HG03066 (cell line): ENCODE results near the gene UPF3A.

Experiments
- ATAC-seq: cut with Tn5 transposase; IDR thresholded peaks from one replicate; pipeline ENCODE4 v1.9.1; 2021; ENCODE audit warnings: low read depth; ENCODE audit not compliant: unreplicated experiment

UPF3A gene

DNA sequence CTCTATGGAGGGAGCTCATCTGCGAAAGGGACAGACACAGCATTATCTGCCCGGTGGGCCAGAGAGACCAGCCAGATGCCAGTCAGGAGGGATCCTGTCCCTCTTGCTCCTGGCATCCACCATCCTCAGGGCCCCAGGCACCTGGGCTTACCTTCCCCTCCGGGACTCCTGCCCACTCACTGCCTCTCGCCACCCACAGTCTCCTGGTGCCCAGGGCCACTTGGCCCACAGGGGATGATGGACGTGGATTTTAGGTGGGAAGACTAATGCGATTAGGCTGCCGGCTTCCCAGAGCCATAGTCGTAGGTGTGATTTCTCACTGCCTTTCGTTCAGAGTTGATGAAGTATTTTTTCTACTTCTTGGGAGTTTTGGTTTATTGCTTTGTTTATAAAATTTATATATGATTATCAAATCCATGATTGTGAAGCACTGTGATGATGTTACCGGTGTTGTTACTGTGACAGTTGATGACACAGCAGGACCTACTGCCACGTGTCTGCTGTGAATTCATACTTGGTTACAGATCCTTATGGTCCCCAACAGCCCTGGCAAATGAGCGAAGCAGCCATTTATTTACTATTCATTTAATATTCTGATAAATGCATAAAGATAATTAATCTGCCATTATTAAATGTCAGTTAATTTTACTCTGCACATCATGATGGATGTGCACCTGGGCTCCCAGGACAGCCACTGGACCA, 18.4 kb downstream of the UPF3A start:
- no peak for ATAC-seq

DNA sequence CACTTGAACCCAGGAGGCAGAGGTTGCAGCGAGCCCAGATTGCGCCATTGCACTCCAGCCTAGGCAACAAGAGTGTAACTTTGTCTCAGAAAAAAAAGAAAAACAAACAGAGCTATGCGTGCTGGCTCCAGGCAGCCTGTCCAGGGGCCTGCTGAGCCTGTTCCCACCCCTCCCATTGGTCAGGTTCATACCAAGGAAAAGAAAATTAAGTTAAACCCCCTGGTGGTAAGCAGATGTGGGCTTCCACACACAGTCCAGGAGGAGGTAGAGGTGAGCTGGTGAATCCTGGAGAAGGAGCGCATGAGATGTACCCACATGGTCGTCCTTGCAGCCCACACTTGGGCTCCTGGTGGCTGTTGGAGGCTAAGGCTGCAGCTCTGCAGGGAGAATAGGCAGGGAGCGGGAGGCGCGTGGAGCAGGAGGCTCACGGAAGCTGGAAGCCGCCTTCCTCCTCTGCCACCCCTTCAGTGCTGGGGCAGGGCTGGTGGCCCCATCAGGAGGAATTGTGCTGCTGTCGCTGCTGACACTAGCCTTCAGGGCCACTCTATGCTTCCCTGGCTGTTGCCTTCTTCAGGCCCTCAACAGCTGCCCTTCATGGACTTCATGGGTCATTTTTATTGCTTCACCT, 22.4 kb downstream of the UPF3A start:
- no peak for ATAC-seq

DNA sequence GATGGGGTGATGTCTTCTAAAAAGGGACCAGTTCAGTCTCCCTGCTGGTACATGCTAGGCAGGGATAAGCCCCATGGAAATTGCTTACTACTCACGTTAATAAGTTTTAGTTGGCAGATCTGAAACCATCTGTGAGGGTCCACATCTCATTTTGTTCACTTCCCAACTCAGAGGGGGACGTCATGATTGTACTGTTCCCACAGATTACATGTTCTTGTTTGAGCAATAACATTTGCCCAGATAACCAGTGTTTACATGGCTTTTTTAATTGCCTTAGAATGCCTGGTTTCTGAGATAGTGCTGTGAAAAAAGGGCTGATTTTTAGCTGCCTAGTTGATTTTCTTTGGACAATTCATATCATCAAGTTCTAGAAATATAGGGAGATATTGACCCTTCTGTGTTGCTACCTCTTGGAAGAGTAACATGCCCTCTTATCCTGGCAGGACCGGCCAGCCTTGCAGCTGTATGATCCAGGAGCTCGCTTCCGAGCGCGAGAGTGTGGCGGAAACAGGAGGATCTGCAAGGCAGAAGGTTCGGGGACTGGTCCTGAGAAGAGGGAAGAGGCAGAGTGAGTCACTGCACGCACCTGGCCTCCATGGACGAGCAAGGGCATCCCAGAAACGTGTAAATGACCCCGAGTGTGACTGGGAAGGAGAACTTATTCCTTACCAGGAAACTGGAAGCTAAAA, 23.1 kb downstream of the UPF3A start:
- no peak for ATAC-seq

GRCh38 chr13:114309086-114309485, 27.7 kb downstream of the UPF3A start:
- no peak for ATAC-seq

- ATAC-seq: no peak
Measured at GRCh38 chr13:114309806-114310410, 28.5 kb downstream of the UPF3A start.

DNA sequence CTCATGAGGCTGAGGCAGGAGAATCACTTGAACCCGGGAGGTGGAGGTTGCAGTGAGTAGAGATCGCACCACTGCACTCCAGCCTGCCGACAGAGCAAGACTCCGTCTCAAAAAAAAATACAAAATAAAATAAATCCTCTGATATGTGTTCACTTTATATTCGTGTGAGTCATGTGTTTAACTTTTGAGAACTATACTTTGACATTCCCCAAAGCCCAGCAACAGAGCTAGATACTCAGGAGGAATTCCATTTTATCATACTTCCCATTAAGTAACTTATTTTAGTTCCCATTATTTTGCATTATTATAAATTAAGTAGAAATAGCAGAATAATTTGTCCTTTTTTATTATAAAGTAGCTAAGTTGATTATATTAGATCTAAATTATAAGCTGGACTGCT, 29.6 kb downstream of the UPF3A start:
- no peak for ATAC-seq

DNA sequence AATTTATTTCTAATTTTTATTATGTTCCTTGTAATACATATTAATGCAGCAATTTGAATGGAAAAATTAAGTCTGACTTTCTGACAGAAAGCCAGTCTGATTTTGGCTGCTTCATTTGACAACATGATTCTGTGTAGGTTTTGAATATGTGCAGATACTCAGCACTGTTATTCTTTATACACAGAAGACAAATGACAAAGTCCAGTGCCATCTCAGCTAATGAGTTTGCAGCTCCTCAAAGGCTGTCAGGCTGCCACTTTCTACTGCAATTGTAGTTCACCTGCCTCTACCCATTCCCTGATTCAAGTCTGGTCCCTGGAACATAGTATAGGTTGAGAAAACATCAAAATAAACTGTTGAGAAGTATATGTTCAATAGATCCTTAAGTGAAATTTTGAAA, 30.0 kb downstream of the UPF3A start:
- ATAC-seq: no peak

DNA sequence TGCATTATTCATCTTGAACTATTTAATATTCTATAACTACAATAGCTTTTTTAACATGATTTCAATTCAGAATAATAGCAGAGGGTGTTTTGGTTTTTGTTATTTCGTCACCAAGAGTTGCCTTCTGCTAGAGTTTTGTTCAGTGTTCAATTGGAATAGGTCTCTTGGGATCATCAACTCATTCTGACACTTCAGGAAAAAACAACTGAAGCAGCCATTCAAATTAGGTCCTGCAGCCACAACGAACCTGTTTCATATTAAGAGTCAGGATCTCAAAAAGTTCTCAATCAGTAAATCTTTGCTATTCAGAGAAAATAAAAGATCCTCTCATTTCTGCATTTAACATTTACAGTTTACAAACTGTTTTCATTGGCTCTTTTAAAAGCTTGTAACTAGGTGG, 30.5 kb downstream of the UPF3A start:
- ATAC-seq: no peak

- ATAC-seq: no peak
Measured at GRCh38 chr13:114313061-114313860, 31.9 kb downstream of the UPF3A start.

DNA sequence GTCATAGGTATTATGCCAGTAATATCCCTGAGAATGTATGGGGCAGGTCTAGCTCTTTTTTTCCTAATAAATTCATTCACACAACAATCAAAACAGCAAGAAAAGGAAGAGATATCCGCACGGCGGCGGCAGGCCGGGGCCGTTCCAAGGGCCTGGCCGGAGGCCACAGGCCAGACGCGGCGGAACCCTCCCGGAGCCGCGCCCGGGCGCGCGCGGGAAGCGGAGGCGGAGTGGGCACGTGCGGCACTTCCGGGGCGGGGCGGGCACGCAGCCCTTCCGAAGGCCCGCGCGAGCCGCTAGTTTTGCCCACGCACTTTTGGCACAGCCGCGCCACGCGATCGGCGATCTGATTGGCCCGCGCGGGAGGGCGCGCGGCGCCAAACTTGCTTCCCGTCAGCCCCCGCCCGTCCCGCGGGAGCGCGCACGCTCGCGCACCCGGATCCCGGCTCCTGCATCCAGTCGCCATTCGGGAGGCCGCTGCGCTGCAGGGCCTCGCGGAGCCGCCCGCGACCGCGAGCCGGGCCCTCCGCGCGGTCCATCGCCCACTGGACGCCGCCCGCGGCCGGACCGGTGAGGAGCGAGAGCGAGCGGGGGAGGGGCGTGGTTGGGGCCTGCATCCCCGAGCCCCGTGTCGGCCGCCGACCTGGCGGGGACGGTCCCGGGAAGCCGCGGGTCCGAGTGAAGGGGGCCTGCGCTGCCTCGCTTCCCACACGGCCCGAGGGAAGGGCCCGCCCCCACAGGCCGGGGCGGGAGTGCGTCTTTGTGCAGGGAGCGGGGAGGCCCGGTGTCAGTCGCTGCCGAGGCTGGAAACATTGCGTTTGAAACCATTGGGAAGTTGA, 32.9 kb downstream of the UPF3A start, which contains the start of gene CHAMP1:
Gene CHAMP1 (plus strand): TSS at position 430 of the 839 bp plus-strand sequence. CDS start 9,340 bp downstream, outside the sequence.
- peak; percentile 80 for ATAC-seq

- ATAC-seq: no peak
Measured at GRCh38 chr13:114315074-114315785, 33.8 kb downstream of the UPF3A start.

- ATAC-seq: no peak
Measured at GRCh38 chr13:114318624-114319023, 37.2 kb downstream of the UPF3A start.

DNA sequence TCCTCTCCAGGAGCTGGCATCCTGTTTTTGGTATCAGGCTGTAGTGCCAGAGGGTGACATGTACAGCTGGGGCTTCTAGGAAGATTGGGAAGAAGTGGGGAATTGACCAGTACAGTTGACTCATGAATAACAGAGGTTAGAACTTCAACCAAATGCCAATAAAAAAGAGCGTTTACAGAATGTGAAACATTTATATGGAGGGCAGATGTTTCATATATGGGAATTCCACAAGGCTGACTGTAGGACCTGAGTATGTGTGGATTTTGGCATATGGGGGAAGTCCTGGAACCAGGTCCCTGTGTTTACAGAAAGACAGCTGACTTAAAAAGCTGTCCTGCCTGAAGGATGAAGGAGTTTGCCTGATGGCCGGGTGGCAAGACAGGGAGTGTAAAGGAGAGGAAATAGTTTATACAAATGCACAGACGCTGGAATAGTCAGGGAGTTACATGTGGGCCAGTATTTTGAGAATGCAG, 38.1 kb downstream of the UPF3A start:
- ATAC-seq: no peak

GRCh38 chr13:114320065-114320464, 38.7 kb downstream of the UPF3A start:
- ATAC-seq: no peak

GRCh38 chr13:114321256-114321655, 39.9 kb downstream of the UPF3A start:
- no peak for ATAC-seq

DNA sequence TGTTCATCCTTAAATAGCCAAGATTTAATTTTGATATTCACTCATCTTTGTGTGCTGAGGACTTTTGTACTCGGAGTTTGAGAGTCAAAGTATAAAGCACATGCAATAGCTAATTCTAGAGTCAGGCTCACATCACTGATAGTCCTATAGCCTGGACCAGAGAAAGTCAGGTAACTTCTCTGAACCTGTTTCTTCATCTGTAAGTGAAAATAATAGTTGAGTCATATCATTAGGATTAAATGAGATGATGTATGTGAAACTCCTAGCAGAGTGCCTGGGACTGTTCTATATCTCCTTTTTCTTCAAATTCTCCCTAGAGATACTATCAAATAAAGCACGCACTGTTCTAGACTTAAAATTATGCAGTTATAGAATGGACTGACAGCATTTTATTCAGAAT, 41.9 kb downstream of the UPF3A start:
- ATAC-seq: no peak

GRCh38 chr13:114324334-114324733, 42.9 kb downstream of the UPF3A start:
- no peak for ATAC-seq

DNA sequence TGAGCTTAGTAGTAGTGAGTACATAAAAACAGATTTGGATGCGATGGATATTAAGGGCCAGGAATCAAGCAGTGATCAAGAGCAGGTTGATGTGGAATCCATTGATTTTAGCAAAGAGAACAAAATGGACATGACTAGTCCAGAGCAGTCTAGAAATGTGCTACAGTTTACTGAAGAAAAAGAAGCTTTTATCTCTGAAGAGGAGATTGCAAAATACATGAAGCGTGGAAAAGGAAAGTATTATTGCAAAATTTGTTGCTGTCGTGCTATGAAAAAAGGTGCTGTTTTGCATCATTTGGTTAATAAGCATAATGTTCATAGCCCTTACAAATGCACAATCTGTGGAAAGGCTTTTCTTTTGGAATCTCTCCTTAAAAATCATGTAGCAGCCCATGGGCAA, 44.3 kb downstream of the UPF3A start:
- no peak for ATAC-seq

DNA sequence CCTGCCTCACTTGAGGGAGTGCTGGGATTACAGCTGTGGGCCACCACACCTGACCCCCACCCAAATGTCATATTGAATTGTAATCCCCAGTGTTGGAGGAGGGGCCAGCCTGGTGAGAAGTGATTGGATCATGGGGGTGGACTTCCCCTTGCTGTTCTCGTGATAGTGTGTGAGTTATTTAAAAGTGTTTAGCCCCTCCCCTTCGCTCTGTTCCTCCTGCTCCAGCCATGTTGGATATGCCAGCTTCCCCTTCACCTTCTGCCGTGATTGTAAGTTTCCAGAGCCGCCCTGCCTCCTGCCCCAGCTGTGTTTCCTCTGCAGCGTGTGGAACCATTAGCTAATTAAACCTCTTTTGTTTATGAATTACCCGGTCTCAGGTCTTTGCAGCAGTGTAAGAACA, 46.6 kb downstream of the UPF3A start:
- ATAC-seq: no peak
